Superior temporal gyrus (tissue), 1 donor: ENCODE data around the gene RIPOR2.
"Not testable (repeated sequence)": the region's sequence is repeated elsewhere in the genome, so short reads cannot be mapped to it uniquely, and the experiment has no call there.

Experiments used
- DNase-seq: peaks from one replicate; pipeline ENCODE4 v3.0.0-alpha.2; 2016; ENCODE audit errors: extremely low spot score

The RIPOR2 gene

GRCh38 chr6:24957199-24957598, 21.4 kb upstream of the RIPOR2 start:
- DNase-seq = no peak

GRCh38 chr6:24953726-24954125, 18.0 kb upstream of the RIPOR2 start:
- no peak for DNase-seq

GRCh38 chr6:24951811-24952299, 16.1 kb upstream of the RIPOR2 start:
- no peak for DNase-seq

- no peak for DNase-seq
Observed at GRCh38 chr6:24950218-24950941, 14.6 kb upstream of the RIPOR2 start.

- no peak for DNase-seq
Observed at GRCh38 chr6:24949020-24949569, 13.3 kb upstream of the RIPOR2 start.

GRCh38 chr6:24948261-24948660, 12.5 kb upstream of the RIPOR2 start:
- not testable (repeated sequence) for DNase-seq

GRCh38 chr6:24947636-24948035, 11.9 kb upstream of the RIPOR2 start:
- no peak for DNase-seq

- no peak for DNase-seq
Observed at GRCh38 chr6:24945054-24945453, 9.3 kb upstream of the RIPOR2 start.

- DNase-seq = no peak
Observed at GRCh38 chr6:24943774-24944173, 8.0 kb upstream of the RIPOR2 start.

- no peak for DNase-seq
Observed at GRCh38 chr6:24940311-24940917, 4.7 kb upstream of the RIPOR2 start.

GRCh38 chr6:24936641-24937317, 1.0 kb upstream of the RIPOR2 start:
- DNase-seq = no peak

GRCh38 chr6:24933868-24934401, 1.8 kb downstream of the RIPOR2 start:
- no peak for DNase-seq

- DNase-seq = no peak
Observed at GRCh38 chr6:24933266-24933665, 2.5 kb downstream of the RIPOR2 start.

- DNase-seq = no peak
Observed at GRCh38 chr6:24932832-24933231, 2.9 kb downstream of the RIPOR2 start.

GRCh38 chr6:24931718-24932691, 3.8 kb downstream of the RIPOR2 start:
- DNase-seq = no peak

GRCh38 chr6:24931296-24931695, 4.5 kb downstream of the RIPOR2 start:
- no peak for DNase-seq

- DNase-seq = no peak
Observed at GRCh38 chr6:24930431-24930871, 5.3 kb downstream of the RIPOR2 start.

GRCh38 chr6:24929242-24929641, 6.5 kb downstream of the RIPOR2 start:
- no peak for DNase-seq

GRCh38 chr6:24927985-24928745, 7.6 kb downstream of the RIPOR2 start:
- no peak for DNase-seq

- DNase-seq = no peak
Observed at GRCh38 chr6:24927277-24927955, 8.3 kb downstream of the RIPOR2 start.
